ENCODE results near the gene DGKQ.

DNA sequence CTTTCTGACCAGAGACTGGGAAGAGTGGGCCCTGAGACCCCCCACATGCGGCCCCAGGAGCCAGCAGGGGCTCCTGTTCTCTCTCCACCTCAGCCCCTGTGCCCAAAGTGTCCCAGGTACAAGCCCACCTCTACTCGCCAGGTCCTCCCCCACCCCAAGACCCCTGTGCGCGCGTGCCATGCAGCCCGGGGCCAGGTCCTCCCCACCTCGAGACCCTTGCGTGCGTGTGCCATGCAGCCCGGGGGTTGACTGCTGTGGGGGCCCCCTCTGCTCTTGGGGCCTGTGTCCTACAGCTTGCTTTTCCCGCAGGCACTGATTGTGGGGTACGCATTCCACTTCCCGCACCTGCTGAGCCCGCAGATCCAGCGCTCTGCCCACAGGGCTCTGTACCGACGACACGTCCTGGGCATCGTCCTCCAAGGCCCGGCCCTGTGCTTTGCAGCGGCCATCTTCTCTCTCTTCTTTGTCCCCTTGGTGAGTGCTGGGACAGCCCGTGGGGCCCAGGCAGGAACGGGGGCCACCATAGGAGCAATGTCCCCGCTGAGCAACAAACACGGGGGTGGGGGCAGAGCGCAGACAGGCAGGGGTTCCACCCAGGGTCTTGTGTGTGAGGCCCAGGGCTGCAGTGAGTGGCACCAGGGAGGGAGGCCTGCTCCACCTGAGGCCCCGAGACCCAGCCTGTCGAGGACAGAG, 20.3 kb downstream of the DGKQ start:
- TF ChIP-seq ZFX (IDR thresholded peaks at IDR 0.05; ENCODE audit: borderline replicate concordance): no peak
- TF ChIP-seq, protein P1, sequence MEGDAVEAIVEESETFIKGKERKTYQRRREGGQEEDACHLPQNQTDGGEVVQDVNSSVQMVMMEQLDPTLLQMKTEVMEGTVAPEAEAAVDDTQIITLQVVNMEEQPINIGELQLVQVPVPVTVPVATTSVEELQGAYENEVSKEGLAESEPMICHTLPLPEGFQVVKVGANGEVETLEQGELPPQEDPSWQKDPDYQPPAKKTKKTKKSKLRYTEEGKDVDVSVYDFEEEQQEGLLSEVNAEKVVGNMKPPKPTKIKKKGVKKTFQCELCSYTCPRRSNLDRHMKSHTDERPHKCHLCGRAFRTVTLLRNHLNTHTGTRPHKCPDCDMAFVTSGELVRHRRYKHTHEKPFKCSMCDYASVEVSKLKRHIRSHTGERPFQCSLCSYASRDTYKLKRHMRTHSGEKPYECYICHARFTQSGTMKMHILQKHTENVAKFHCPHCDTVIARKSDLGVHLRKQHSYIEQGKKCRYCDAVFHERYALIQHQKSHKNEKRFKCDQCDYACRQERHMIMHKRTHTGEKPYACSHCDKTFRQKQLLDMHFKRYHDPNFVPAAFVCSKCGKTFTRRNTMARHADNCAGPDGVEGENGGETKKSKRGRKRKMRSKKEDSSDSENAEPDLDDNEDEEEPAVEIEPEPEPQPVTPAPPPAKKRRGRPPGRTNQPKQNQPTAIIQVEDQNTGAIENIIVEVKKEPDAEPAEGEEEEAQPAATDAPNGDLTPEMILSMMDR (IDR thresholded peaks at IDR 0.05): no peak

Measured in 22Rv1 (cell line).